Measurements from ENCODE around the gene SPPL2B. TPM values are rescaled to one million over a fixed set of nuclear protein-coding genes. Genes with fewer than 3 reads are reported as not detected.
"Not testable (repeated sequence)": the region's sequence is repeated elsewhere in the genome, so short reads cannot be mapped to it uniquely, and the experiment has no call there.

Gene SPPL2B
- total RNA-seq, 1 experiment from 2014 or later: 15.4 TPM

DNA sequence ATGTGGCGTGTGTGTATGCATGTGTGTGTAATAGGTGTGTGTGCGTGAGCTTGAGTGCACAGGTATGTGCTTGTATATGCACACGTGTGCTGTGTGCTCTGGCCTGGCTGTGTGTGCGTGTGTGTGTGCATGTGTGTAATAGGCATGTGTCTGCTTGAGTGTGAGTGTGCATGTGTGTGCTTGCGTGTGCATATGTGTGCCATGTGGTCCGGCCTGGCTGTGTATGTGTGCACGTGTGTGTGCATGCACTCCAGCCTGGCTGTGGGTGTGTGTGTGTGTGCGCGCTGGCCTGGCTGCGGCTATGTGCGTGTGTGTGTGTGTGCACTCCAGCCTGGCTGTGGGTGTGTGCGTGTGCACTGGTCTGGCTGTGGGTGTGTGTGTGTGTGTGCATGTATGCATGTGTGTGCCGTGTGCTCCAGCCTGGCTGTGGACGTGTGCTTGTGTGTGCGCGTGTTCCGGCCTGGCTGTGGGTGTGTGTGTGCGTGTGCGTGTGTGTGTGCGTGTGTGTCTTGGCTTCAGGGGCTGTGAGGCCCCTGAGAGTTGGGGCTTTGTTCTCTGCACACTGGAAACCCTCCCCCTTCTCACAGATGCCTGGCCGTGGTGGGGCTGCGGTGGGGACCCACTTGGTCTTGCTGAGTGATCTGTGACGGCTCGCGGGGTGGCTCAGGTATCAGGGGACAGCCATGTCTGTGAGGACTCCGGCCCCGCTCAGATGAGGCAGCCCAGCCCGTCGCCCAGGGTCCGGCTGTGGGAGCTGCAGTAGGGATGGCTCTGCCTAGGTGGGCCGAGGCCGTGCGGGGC lies 8.2 kb downstream of the SPPL2B start:
- DNase-seq (ENCODE audit: extremely low read depth, low read depth): no peak

DNA sequence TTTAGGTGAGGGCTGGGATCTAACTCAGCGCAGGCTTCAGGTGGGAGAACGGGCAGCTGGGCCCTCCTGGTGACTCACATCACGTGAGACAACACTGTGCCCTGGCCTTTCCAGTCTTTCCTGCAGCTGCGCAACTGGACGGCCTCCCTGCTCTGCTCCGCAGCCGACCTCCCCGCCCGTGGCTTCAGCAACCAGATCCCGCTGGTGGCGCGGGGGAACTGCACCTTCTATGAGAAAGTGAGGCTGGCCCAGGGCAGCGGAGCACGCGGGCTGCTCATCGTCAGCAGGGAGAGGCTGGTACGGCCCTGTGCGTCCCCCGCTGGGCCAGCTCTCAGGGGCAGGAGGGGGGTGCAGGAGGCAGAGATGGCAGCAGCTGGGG lies 8.8 kb downstream of the SPPL2B start:
- DNase-seq (ENCODE audit: extremely low read depth, low read depth): no peak

DNA sequence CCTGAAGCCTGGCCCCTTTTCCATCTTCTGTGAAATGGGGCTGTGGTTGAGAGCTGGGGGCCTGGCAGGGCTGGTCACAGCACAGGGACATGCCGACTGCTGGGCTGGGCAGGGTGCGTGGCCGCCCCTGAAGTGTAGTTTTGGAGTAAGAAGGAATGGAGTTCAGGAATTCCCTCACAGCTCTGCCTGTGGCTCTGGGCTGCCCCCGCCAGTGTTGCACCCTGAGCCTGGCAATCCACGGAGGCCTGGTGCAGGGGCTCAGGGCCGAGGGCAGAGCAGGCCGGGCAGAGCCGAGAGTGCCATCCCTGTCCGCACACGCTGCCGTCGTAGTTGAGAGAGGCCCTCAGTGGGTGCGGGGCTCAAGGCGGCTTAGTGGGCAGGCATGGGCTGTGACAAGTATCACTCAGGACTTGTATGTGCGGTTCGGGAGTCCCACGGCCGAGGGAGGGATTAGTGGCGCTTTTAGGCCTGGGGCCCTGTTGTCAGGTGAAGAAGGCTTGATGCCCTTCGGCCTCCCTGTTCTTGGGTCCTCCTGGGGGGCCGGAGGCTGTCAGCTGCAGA lies 9.7 kb downstream of the SPPL2B start:
- no peak for DNase-seq (ENCODE audit: extremely low read depth, low read depth)

DNA sequence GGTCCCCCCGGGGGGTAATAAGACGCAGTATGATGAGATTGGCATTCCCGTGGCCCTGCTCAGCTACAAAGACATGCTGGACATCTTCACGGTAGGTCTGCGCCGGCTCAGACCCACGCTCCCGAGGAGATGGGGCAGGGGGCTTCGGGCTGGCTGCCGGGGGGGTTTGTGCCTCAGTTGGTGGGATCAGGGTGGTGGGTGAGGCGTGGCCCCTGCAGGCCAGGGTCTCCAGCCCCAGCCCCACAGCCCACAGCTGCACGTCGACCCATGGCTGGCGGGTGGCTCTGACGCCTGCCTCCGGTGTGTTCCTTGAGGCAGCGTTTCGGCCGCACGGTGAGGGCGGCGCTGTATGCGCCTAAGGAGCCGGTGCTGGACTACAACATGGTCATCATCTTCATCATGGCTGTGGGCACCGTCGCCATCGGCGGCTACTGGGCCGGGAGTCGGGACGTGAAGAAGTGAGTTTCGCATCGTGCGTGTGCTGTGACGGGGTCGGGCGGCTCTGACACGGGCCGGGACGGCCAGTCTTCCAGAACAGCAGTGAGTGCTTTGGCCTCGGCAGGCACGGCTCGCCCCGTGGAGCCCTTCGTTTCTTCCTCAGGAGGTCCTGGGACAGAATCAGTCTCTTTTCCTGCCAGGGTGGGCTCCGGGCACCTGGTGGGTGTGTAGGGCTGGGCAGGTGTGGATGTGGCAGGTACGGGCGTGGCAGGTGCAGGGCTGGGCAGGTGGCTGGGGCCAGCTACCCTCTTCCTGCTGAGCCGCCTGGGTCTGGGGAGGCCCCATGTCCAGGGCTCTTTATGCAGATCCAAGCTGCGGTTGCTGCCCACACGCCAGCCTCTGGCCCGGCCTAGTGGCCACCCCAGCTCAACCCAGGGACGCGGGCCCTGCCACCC lies 10.5 kb downstream of the SPPL2B start:
- DNase-seq (ENCODE audit: extremely low read depth, low read depth): no peak

DNA sequence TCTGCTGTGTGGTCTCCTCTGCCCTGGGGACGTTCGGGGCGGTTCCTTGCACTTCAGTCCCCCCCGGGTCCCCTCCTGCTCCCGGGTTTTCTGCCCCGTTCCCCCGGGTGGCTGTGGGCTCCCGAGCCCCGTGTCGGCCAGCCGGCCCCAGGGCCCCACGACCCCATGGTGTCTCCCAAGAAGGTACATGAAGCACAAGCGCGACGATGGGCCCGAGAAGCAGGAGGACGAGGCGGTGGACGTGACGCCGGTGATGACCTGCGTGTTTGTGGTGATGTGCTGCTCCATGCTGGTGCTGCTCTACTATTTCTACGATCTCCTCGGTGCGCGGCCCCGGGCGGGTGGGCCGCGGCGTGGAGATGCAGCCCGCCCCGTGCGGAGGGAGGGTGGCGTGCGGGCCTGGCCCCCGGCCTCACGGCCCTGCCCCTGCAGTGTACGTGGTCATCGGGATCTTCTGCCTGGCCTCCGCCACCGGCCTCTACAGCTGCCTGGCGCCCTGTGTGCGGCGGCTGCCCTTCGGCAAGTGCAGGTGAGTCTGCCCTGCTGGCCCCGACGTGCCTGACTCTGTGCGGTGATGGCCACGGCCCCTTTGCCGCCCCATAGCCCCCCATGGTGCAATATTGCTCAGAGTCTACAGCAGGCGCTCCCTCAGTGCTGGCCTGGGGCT lies 11.3 kb downstream of the SPPL2B start:
- no peak for DNase-seq (ENCODE audit: extremely low read depth, low read depth)

DNA sequence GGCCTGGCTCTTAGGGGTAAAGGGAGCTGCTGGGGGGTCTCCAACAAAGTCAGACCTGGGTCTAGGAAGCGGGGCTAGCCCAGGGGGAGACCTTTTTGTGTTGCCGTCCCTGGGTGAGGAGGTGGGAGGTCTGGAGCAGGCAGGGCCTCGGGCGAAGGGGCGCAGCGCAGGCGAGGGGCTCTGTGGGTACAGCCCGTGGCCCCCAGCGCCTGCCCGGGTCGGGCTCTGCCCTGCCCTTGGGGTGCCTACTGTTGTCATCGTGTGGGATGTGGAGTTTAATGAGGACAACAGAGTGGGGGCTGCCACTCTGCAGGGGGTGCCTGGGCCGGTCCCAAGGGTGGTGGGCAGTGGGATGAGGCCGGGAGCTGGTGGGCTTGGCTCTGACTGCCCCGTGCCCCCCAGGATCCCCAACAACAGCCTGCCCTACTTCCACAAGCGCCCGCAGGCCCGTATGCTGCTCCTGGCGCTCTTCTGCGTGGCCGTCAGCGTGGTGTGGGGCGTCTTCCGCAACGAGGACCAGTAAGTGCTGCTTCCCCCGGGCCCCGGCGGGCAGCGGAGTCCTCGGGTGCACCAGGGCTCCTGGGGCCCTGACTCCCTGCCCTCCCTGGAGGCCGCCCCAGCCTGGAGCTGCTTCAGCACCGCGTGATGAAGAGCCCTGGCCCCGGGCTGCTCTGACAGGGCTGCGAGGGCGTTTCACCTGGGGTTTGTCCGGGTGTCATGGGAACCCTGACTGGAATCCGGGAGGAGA lies 12.2 kb downstream of the SPPL2B start:
- DNase-seq (ENCODE audit: extremely low read depth, low read depth): no peak

DNA sequence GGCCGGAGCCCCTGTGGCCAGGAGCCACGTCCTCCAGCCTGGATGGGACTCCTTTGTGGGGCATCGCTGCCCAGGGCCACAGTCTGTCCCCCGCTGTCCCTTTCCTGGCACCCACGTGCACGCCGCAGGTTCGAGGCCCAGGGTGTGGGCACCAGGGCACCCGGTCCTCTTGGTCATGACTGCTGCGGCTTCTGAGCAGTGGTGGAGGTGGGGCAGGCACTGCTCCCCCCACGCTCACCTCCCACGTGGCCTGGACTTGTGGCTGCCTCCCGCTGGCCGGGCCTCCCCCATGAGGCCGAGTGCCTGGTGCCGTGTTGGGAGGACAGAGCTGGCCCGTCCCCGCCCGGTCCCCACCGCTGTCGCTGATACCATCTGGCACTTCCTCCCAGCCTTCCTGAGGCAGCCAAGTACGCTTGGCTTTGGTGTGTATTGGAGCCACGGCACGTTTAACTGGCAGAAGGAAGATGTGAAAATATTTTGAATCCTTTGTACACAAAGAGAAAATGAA lies 12.8 kb downstream of the SPPL2B start:
- no peak for DNase-seq (ENCODE audit: extremely low read depth, low read depth)

DNA sequence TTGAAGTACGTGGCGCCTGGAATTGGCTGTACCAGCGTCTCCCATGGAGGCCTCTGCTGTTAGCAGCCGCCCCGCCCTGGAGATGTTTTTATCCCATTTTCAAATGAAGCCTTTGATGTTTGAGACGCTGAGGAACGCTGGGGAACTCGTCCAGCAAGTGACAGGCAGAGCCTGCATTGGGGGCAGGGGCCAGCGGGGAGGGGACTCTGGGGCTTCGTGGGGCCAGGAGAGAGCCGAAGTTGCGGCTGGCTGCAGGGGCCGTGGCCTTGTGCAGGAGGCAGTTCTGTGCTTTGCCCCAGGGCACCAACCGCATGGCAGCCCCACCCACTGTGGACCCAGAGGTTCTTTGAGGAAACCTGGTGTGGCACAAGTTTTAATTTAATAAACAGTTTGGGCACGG lies 13.5 kb downstream of the SPPL2B start:
- no peak for DNase-seq (ENCODE audit: extremely low read depth, low read depth)

DNA sequence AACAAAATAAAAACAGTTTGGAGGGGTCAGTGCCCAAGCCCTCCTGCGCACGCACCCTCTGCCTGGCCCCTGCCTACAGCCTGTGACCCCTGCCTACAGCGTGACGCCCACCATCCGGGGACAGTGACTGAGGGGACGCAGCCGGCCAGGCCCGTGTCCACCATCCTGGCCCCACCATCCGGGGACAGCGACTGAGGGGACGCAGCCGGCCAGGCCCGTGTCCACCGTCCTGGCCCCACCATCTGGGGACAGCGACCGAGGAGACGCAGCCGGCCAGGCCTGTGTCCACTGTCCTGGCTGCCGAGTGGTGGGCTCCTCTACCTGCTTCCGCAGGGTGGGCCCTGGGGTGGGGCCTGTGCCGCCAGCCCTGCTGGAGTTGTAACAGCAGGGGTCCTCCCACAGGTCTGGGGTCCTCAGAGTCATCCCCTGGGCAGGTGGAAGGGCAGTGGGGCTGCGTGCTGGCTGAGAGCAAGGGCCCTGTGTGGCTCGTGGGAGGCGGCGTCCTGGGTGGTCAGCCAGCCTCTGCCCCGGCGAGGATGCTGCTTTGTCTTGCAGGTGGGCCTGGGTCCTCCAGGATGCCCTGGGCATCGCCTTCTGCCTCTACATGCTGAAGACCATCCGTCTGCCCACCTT lies 14.3 kb downstream of the SPPL2B start:
- no peak for DNase-seq (ENCODE audit: extremely low read depth, low read depth)

DNA sequence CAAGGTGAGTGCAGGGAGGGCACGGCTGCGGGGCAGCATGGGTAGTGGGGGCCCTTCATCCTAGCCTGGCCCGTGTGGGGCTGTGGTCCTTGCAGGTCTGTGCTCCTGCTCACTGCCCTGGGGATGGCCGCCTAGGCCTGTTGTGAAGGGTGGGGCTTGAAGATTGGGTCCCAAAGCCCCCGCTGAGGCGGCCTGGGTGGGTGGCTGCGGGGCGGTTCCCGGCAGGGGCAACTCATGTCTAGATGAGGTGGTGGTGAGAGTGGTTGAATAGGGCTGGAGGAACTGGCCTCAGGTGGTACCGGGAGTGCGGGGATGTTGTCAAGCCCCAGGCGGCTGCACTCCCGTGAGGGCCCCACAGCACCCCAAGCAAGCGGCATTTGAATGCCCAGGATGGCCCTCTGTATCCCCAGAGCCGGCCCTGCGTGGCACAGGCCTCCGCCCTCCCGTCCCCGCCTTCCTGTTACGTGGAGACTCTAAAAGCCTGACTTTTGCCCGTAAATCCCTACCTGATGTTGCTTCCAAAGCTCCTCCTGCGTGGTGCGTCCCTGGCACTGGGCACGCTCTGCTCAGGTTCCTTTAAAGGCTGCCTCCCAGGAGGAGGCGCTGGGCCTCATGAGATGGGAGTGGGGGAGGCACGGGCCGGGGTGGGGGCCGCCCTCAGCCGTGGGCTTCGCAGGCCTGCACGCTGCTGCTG lies 15.0 kb downstream of the SPPL2B start:
- DNase-seq (ENCODE audit: extremely low read depth, low read depth): no peak

DNA sequence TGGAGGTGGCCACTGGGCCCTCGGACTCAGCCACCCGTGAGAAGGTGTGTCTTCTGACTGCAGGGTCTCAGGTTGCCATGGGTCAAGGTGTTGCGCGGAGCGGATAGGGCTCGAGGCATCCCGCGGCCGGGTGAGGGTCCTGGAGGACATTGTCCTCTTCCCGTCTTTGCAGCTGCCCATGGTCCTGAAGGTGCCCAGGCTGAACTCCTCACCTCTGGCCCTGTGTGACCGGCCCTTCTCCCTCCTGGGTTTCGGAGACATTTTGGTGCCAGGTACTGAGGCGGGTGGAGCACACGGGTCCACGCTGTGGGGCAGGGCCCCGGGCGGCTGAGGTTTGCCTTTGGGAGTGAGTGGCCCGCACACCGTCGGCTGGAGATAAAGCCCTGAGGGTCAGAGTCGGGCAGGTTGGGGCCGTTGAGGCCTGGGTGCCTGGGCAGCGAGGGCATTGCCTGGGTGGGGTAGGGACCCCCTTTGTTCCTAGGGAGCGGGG lies 15.9 kb downstream of the SPPL2B start:
- DNase-seq (ENCODE audit: extremely low read depth, low read depth): no peak

DNA sequence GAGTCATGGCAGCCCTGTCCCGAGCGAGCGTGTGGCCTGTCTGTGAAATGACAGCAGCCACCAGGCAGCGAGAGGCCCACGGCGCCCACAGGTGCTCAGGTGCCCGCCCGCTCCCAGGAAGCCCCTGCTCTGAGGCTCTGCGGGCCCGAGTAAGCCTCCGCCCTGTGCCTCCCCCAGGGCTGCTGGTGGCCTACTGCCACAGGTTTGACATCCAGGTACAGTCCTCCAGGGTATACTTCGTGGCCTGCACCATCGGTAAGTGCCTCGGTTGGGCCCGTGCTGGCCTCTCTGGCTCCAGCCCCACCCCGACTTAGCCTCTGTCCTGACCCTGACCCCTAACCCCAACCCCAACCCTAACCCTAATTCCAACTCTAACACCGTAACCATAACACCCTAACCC lies 16.6 kb downstream of the SPPL2B start:
- no peak for DNase-seq (ENCODE audit: extremely low read depth, low read depth)

DNA sequence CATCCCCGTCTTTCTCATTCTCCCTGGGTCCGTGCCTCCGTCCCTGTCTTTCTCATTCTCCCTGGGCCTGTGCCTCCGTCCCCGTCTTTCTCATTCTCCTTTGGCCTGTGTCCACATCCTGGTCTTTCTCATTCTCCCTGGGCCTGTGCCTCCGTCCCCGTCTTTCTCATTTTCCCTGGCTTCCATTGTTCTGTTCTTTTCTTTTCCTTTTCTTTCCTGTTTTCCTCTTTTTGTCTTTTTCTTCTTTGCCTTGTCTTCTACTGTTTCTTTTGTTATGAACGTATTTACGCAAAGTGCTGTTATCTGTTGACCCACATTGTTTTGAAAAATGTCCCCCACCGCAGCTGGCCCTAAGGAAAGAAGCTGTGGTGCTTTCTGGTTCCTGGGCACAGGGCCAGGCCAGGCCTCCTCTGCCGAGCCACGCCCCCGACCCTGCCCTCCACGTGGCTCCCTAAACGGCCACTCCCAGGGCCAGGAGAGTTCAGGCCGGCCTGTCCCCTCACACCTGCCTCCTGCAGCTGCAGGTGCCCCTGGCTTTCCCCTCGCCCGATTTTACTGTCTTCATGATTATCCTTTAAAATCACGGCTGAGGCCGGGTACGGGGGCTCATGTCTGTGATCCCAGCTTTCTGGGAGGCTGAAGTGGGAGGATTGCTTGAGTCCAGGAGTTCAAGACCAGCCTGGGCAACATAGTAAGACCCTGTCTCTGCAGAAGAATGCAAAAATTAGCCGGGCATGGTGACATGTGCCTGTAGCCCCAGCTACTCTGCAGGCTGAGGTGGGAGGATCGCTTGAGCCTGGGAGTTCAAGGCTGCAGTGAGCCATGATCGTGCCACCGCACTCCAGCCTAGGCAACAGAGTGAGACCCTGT lies 17.5 kb downstream of the SPPL2B start:
- DNase-seq (ENCODE audit: extremely low read depth, low read depth): no peak

DNA sequence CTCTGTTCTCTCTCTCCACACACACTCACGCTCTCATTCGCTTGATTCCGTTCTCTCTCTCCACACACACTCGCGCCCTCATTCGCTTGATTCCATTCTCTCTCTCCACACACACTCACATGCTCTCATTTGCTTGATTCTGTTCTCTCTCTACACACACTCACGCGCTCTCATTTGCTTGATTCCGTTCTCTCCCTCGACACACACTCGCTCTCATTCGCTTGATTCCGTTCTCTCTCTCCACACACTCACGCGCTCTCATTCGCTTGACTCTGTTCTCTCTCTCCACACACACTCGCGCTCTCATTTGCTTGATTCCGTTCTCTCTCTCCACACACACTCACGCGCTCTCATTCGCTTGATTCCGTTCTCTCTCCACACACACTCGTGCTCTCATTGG lies 21.3 kb downstream of the SPPL2B start:
- not testable (repeated sequence) for DNase-seq (ENCODE audit: extremely low read depth, low read depth)

DNA sequence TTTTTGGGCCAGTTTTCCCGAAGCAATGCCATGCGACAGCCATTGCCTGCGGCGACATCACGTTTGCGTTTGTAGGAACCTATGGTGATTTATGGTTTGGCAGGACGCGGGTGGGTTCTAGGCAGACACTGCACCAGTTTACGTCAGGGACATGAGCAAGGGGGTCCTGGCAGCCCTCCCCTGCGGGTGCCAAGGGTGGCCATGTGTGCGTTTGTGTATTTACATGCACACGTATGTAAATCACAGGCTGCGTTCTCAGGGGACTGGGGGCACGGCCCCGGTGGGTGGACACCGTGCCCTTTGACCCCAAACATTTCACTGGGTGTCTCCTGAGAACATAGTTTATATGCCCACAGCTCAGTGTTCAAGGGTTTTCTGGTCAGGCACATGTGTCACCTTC lies 22.2 kb downstream of the SPPL2B start:
- DNase-seq (ENCODE audit: extremely low read depth, low read depth): no peak

DNA sequence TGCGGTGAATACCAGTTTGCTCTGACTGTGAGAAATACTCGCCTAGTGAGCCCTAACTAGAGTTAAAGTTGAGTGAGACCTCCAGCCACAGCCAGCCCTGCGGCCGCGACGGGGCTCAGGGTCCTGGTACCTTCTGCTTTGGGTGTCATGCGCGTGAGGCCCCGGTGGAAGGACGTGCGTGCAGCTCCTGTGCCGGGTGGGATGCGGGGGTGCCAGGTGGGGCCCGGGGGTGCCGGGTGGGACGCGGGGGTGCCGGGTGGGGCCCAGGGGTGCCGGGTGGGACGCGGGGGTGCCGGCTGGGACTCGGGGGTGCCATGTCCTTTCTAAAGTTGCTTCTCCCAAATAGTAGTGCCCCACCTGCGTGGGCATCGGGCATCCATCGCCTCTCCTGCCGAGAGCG lies 23.1 kb downstream of the SPPL2B start:
- DNase-seq (ENCODE audit: extremely low read depth, low read depth): no peak

DNA sequence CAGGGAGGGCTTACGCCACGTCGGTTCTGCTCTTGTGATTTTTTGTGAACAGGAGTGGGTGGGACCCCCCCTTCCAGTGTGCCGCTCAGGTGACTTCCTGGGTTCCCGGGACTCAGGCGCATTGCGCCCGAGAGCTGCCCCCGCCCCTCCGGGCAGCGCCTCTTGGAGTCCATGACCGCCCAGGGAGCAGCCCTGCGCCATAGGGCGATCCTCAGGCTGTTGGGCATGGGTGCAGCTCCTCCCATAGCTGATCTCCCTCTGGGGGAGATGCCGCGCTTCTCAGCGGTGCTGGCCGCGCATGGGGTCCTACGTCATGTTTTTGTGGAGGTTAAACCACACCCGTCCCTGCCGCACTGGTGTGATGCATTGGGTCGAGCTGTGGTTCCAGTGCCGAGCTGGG lies 23.6 kb downstream of the SPPL2B start:
- DNase-seq (ENCODE audit: extremely low read depth, low read depth): no peak

Measured in NCI-H460 (cell line).